ENCODE data around the gene SLC22A31.
"Not testable (repeated sequence)": the region's sequence is repeated elsewhere in the genome, so short reads cannot be mapped to it uniquely, and the experiment has no call there.

The SLC22A31 gene

GRCh38 chr16:89193576-89194293, 6.6 kb downstream of the SLC22A31 start:
- DNase-seq, result no peak

DNA sequence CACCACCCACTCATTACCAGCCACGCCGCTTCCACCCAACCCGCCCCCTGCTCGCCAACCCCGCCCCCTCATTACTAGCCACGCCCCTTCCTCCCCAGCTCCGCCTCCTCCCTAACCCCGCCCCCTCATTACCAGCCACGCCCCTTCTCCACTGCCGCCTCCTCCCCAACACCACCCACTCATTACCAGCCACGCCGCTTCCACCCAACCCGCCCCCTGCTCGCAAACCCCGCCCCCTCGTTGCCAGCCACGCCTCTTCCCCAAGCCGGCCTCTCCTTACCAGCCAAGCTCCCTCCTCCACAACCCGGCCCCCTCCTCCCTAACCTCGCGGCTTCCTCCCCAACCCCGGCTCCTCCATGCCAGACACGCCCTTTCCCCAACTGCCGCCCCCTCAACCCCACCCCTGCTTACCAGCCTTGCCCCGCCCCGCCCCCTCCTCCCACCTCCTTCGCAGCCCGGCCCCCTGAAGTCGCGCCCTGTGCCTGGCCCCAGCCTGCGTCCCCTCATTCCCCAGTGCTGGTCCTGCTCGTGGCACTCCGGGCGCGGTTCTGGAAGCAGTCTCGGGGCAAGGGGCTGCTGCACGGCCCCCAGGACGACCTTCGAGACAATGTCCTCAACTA, 7.3 kb downstream of the SLC22A31 start:
- DNase-seq, result peak in 4 of 58 donors; percentile 5 to 20 (median 8)

- peak in 9 of 58 donors; percentile 10 to 74 (median 35) for DNase-seq
Measured at GRCh38 chr16:89192186-89192955, 8.0 kb downstream of the SLC22A31 start.

DNA sequence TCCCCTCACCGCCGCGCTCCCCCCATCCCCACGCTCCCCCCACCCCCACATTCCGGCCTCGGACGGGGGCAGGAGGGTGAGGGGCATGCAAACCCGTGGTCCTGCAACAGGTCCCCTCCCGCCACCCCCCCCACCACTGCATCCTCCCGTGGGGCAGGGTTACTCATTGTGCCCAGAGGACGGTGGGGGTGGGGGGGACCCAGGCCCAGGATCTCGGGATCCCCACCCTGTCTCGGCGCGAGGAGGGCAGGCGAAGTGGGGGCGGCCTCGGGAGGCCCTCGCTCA, 8.5 kb downstream of the SLC22A31 start:
- no peak for DNase-seq

- DNase-seq, result no peak
Measured at GRCh38 chr16:89191033-89191900, 9.1 kb downstream of the SLC22A31 start.

- DNase-seq, result no peak
Measured at GRCh38 chr16:89190150-89190958, 10.0 kb downstream of the SLC22A31 start.

- no peak for DNase-seq
Measured at GRCh38 chr16:89189358-89190025, 10.8 kb downstream of the SLC22A31 start.

GRCh38 chr16:89188471-89189357, 11.6 kb downstream of the SLC22A31 start:
- DNase-seq, result not testable (repeated sequence)

DNA sequence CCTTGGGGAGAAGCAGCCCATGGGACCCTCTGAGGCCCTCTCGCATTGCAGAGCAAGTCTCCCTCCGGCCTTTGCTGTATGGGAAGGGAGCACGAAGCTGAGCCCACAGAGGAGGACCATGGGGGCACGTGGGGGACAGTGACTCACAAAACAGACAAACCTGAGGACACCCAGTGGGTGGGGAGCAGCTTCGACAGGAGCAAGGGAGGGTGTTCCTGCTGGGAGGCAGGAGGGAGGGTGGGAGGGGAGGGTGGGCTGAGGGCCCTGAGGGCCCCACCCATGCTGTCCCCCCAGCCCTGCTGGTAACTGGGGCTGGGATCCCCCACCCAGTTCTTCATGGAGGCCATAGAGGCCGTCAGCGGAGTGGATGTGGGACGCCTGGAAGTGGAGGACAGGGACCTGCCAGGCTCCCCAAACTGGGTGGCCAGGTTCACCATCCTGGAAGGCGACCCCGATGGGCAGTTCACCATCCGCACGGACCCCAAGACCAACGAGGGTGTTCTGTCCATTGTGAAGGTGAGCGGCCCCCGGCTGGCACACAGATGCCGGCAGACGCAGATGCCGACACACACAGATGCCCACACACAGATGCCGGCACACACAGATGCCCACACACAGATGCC, 12.5 kb downstream of the SLC22A31 start:
- DNase-seq, result no peak

DNA sequence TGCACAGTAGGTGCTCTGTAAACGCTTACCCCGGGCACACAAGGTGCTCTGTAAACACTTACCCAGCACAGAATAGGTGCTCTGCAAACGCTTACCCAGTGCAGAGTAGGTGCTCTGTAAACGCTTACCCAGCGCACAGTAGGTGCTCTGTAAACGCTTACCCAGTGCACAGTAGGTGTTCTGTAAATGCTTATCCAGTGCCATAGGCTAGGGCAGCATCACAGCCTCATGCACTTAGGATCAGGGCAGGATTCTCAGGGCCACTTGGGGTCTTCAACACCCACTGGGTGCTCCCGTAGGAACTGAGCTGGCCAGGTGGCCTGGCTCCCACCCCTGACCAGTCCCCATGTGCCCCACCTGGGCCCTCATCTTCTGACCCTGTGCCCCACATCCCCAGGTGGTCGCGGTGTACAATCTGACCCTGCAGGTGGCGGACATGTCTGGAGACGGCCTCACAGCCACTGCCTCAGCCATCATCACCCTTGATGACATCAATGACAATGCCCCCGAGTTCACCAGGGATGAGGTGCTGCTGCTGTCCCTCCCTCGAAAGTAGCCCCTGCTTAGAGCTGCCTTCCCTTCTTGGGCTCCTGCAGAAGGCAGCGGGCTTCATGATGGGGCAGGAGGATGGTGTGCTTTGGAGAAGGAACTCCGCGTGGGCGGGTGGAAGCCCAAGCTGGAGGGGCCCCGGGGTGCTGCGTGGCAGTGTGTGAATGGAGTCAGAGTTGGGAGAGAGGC, 13.1 kb downstream of the SLC22A31 start:
- DNase-seq, result no peak

GRCh38 chr16:89186593-89187031, 13.7 kb downstream of the SLC22A31 start:
- not testable (repeated sequence) for DNase-seq

GRCh38 chr16:89185887-89186592, 14.3 kb downstream of the SLC22A31 start:
- DNase-seq, result not testable (repeated sequence)

GRCh38 chr16:89184933-89185794, 15.2 kb downstream of the SLC22A31 start:
- no peak for DNase-seq

DNA sequence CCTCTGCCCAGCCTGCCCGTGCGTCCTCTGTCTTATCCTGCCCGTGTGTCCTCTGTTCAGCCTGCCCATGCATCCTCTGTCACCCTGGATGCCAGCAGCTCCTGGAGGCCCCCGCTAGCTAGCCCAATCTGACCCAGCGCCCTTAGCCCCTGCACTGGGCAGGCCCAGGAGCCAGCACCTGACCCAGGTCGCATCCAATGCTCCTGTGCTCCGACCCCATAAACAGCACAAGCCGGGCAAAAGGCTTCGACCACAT, 15.7 kb downstream of the SLC22A31 start:
- DNase-seq, result no peak

DNA sequence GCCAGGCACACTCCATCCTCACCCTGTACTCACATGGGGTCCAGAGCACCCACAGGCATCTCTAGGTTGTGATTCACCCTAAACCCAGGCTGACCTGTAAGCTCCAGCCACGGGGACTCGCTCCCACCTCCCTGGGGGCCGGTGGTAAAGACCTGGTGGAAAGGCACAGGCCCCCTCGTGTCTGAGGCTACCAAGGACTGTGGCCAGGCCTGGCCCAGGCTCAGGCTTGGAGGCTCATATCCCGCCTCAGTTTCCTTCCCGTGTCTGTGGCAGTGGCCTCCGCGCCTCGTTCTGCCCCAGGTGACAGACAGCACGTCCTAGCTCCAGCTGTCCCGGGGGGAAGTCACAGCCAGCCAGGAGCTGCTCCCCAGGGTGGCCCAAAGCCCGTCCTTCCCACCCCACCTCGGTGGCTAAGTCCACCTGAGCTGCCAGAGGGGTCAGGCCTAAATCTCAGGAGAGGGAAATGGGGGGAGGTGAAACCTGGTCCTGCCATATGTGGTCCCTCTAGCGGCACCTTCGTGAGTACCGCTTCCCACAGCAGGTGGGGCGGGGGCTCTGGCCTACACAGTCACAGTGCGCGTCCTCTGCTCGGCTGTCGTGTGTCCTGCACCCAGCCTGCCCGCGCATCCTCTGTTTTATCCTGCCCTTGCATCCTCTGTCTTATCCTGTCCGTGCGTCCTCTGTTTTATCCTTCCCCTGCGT, 16.2 kb downstream of the SLC22A31 start:
- no peak for DNase-seq

DNA sequence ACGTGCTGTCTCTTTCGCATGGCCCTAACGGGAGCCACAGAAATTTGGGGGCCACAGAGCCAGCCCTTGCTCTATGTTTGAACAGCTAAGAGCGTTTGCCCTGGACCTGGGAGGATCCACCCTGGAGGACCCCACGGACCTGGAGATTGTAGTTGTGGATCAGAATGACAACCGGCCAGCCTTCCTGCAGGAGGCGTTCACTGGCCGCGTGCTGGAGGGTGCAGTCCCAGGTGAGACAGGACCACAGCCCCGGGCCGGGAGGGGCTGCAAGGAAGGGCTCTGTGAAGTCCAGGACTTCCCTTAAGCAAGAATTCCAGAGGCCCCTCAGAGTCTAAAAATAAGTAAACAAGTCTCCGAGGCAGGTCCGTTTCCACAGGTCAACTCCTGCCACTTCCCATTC, 16.9 kb downstream of the SLC22A31 start:
- DNase-seq, result no peak
